HepG2 (cell line): ENCODE data around the gene ABTB2. TPM values are rescaled to one million over a fixed set of nuclear protein-coding genes. Genes with fewer than 3 reads are reported as not detected.

ENCODE experiments used
- ARNTL ChIP-seq: sonication (generic); formaldehyde crosslinking; IDR thresholded peaks from 2 replicates; pipeline ENCODE4 v1.4.0; 2020; ENCODE audit warnings: mild to moderate bottlenecking, missing genetic modification reagents
- CENPX ChIP-seq: sonication (generic); formaldehyde crosslinking; IDR thresholded peaks from 2 replicates; pipeline ENCODE4 v1.9.0; 2021; ENCODE audit warnings: mild to moderate bottlenecking, missing genetic modification reagents, moderate library complexity
- KLF11 ChIP-seq: IDR thresholded peaks from 2 replicates; pipeline ENCODE4 v1.6.1; 2016; ENCODE audit warnings: missing compliant biosample characterization
- KLF16 ChIP-seq, 2 experiments: sonication (generic) in 1 of 2; formaldehyde crosslinking in 1 of 2; IDR thresholded peaks; 2 replicates each; pipeline versions ENCODE4 v1.6.1 to v1.8.0; 2016 to 2023; ENCODE audit warnings: missing genetic modification reagents in 2 of 2, missing compliant biosample characterization in 1 of 2
- MBD4 ChIP-seq: IDR thresholded peaks from 2 replicates; pipeline ENCODE4 v1.6.1; 2012; ENCODE audit warnings: low read length, inconsistent platforms, borderline replicate concordance
- MED1 ChIP-seq: sonication (generic); formaldehyde crosslinking; IDR thresholded peaks from 2 replicates; pipeline ENCODE4 v1.4.0; 2020; ENCODE audit warnings: missing genetic modification reagents
- POLR2AphosphoS2 ChIP-seq: IDR thresholded peaks from 2 replicates; pipeline ENCODE4 v1.6.1; 2011; ENCODE audit warnings: low read depth, low read length, improper control_type of control experiment
- SUZ12 ChIP-seq: fragments of 150-350 bp; IDR thresholded peaks from 2 replicates; pipeline ENCODE4 v1.6.1; 2014; ENCODE audit warnings: low read depth, low read length
- TMF1 ChIP-seq: sonication (generic); formaldehyde crosslinking; IDR thresholded peaks from 2 replicates; pipeline ENCODE4 v1.8.1; 2022; ENCODE audit warnings: low read depth, missing genetic modification reagents
- ZKSCAN5 ChIP-seq: sonication (generic); formaldehyde crosslinking; IDR thresholded peaks from 2 replicates; pipeline ENCODE4 v1.5.1; 2020; ENCODE audit warnings: mild to moderate bottlenecking, missing genetic modification reagents
- ZNF234 ChIP-seq: sonication (generic); formaldehyde crosslinking; conservative IDR thresholded peaks from 2 replicates; pipeline ENCODE4 v1.5.1; 2020; ENCODE audit warnings: mild to moderate bottlenecking, missing genetic modification reagents
- ZNF75D ChIP-seq: sonication (generic); formaldehyde crosslinking; IDR thresholded peaks from 2 replicates; pipeline ENCODE4 v1.8.1; 2023; ENCODE audit warnings: missing genetic modification reagents, mild to moderate bottlenecking, borderline replicate concordance
- ZNF841 ChIP-seq: sonication (generic); formaldehyde crosslinking; IDR thresholded peaks from 2 replicates; pipeline ENCODE4 v1.8.1; 2023; ENCODE audit warnings: missing genetic modification reagents, borderline replicate concordance
- ZNF883 ChIP-seq: sonication (generic); formaldehyde crosslinking; IDR thresholded peaks from 2 replicates; pipeline ENCODE4 v1.5.1; 2020; ENCODE audit warnings: mild to moderate bottlenecking, missing genetic modification reagents; ENCODE audit errors: not compliant biosample characterization
- polyA plus RNA-seq, 8 experiments: library from polyadenylated mRNA; depleted of rRNA in 3 of 8; stranded (reverse) in 7 of 8; unstranded in 1 of 8; fragments of >200 nt; fragmentation: Illumina TruSeq in 4 of 8; extraction: Trizol in 4 of 8; gene quantifications; 2 replicates each; pipeline versions ENCODE4 v1.2.1 to v1.2.3, GENCODE V29; 2011 to 2016; ENCODE audit warnings: low read depth in 4 of 8, missing spikeins in 1 of 8, mixed read lengths in 1 of 8; ENCODE audit not compliant: insufficient read depth in 1 of 8
- total RNA-seq, 5 experiments: library from RNA; depleted of rRNA; stranded (reverse); fragments of >200 nt; fragmentation: Illumina TruSeq; extraction: Trizol; gene quantifications; 2 replicates each; pipeline ENCODE4 v1.2.3, GENCODE V29; 2016; ENCODE audit warnings: low read depth in 1 of 5
- TF ChIP-seq, protein P1 (sequence below): sonication (generic); formaldehyde crosslinking; IDR thresholded peaks from 2 replicates; pipeline ENCODE4 v1.5.0; 2020; ENCODE audit warnings: mild to moderate bottlenecking, missing genetic modification reagents, borderline replicate concordance
- TF ChIP-seq, protein P2 (sequence below): sonication (generic); formaldehyde crosslinking; IDR thresholded peaks from 2 replicates; pipeline ENCODE4 v1.5.0; 2020; ENCODE audit warnings: missing genetic modification reagents
- TF ChIP-seq, protein P3 (sequence below): sonication (generic); formaldehyde crosslinking; IDR thresholded peaks from 2 replicates; pipeline ENCODE4 v1.8.0; 2022; ENCODE audit warnings: missing genetic modification reagents, mild to moderate bottlenecking, moderate library complexity, borderline replicate concordance
- TF ChIP-seq, protein P4 (sequence below): sonication (generic); formaldehyde crosslinking; IDR thresholded peaks from 2 replicates; pipeline ENCODE4 v1.5.1; 2020; ENCODE audit warnings: mild to moderate bottlenecking, missing genetic modification reagents, moderate library complexity

ABTB2 gene
- total and polyA plus RNA-seq, 2 of the 13 experiments (the other 11 are each of a cell fraction or from before 2014, with no cell fraction given) = 5.1 to 15.4 TPM

DNA sequence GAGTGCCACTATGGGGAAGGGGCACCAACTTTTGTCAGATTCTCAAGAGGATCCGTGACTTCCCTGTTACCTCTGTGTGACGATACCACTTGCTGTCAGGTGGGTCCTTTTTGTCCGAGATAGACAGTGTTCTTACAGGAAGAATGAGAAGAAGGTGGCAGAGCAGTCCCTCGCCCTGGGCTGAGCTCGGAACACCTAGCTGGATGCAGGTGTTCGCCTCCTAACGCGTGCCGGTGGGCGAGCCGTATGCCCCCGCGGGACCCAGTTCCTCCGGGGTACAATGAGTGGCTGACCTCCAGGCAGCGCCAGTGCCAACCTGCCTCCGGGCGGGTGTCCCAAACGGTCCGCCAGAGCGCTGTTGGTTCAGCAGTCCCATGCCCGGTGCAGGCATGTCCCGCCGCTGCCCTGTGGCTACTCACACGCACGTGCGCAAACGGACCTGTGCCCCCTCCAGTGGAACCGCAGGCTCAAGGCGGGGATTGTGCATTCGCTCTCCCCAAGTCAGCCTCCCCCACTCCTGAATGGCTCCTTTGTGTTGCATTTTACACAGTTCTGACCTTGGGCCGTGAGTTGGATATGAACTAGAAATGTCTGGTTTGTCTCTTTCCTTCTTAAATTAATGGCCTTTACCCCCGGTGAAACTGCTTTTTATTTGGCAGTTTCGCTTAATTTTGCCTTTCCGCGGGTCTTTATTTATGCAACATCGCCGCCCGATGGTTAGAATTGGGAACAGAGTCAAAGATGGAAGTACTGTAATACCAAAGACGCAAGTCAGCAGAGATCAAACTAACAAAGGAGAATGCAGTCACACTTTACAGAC, 1.1 kb upstream of the ABTB2 start (continued):
- TF ChIP-seq, protein P1, sequence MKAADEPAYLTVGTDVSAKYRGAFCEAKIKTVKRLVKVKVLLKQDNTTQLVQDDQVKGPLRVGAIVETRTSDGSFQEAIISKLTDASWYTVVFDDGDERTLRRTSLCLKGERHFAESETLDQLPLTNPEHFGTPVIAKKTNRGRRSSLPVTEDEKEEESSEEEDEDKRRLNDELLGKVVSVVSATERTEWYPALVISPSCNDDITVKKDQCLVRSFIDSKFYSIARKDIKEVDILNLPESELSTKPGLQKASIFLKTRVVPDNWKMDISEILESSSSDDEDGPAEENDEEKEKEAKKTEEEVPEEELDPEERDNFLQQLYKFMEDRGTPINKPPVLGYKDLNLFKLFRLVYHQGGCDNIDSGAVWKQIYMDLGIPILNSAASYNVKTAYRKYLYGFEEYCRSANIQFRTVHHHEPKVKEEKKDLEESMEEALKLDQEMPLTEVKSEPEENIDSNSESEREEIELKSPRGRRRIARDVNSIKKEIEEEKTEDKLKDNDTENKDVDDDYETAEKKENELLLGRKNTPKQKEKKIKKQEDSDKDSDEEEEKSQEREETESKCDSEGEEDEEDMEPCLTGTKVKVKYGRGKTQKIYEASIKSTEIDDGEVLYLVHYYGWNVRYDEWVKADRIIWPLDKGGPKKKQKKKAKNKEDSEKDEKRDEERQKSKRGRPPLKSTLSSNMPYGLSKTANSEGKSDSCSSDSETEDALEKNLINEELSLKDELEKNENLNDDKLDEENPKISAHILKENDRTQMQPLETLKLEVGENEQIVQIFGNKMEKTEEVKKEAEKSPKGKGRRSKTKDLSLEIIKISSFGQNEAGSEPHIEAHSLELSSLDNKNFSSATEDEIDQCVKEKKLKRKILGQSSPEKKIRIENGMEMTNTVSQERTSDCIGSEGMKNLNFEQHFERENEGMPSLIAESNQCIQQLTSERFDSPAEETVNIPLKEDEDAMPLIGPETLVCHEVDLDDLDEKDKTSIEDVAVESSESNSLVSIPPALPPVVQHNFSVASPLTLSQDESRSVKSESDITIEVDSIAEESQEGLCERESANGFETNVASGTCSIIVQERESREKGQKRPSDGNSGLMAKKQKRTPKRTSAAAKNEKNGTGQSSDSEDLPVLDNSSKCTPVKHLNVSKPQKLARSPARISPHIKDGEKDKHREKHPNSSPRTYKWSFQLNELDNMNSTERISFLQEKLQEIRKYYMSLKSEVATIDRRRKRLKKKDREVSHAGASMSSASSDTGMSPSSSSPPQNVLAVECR (CRISPR knock-in tag) = peak; percentile 67; the same call in 1 of the 2 replicates
- TF ChIP-seq SUZ12 = no peak
- TF ChIP-seq, protein P2, sequence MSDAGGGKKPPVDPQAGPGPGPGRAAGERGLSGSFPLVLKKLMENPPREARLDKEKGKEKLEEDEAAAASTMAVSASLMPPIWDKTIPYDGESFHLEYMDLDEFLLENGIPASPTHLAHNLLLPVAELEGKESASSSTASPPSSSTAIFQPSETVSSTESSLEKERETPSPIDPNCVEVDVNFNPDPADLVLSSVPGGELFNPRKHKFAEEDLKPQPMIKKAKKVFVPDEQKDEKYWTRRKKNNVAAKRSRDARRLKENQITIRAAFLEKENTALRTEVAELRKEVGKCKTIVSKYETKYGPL (CRISPR knock-in tag) = no peak
- TF ChIP-seq ZNF75D = no peak
- TF ChIP-seq, protein P3, sequence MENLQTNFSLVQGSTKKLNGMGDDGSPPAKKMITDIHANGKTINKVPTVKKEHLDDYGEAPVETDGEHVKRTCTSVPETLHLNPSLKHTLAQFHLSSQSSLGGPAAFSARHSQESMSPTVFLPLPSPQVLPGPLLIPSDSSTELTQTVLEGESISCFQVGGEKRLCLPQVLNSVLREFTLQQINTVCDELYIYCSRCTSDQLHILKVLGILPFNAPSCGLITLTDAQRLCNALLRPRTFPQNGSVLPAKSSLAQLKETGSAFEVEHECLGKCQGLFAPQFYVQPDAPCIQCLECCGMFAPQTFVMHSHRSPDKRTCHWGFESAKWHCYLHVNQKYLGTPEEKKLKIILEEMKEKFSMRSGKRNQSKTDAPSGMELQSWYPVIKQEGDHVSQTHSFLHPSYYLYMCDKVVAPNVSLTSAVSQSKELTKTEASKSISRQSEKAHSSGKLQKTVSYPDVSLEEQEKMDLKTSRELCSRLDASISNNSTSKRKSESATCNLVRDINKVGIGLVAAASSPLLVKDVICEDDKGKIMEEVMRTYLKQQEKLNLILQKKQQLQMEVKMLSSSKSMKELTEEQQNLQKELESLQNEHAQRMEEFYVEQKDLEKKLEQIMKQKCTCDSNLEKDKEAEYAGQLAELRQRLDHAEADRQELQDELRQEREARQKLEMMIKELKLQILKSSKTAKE = no peak
- TF ChIP-seq MBD4 = no peak
- no peak for TF ChIP-seq ZNF883 (CRISPR knock-in tag)
- TF ChIP-seq ZKSCAN5 (CRISPR knock-in tag) = 0 out of 2 replicates have a peak, but pooled peaks have one; percentile 27
- no peak for TF ChIP-seq CENPX
- no peak for TF ChIP-seq ZNF841 (CRISPR knock-in tag)
- TF ChIP-seq, protein P4, sequence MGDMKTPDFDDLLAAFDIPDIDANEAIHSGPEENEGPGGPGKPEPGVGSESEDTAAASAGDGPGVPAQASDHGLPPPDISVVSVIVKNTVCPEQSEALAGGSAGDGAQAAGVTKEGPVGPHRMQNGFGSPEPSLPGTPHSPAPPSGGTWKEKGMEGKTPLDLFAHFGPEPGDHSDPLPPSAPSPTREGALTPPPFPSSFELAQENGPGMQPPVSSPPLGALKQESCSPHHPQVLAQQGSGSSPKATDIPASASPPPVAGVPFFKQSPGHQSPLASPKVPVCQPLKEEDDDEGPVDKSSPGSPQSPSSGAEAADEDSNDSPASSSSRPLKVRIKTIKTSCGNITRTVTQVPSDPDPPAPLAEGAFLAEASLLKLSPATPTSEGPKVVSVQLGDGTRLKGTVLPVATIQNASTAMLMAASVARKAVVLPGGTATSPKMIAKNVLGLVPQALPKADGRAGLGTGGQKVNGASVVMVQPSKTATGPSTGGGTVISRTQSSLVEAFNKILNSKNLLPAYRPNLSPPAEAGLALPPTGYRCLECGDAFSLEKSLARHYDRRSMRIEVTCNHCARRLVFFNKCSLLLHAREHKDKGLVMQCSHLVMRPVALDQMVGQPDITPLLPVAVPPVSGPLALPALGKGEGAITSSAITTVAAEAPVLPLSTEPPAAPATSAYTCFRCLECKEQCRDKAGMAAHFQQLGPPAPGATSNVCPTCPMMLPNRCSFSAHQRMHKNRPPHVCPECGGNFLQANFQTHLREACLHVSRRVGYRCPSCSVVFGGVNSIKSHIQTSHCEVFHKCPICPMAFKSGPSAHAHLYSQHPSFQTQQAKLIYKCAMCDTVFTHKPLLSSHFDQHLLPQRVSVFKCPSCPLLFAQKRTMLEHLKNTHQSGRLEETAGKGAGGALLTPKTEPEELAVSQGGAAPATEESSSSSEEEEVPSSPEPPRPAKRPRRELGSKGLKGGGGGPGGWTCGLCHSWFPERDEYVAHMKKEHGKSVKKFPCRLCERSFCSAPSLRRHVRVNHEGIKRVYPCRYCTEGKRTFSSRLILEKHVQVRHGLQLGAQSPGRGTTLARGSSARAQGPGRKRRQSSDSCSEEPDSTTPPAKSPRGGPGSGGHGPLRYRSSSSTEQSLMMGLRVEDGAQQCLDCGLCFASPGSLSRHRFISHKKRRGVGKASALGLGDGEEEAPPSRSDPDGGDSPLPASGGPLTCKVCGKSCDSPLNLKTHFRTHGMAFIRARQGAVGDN = peak; percentile 94
- no peak for TF ChIP-seq ZNF234
- TF ChIP-seq MED1 = peak; percentile 47
- no peak for TF ChIP-seq TMF1 (CRISPR knock-in tag)
- TF ChIP-seq KLF16 (CRISPR knock-in tag; IDR thresholded peaks at IDR 0.05) = 0 out of 4 replicates have a peak, but pooled peaks of 1 of the 2 experiments have one; percentile 64
- no peak for TF ChIP-seq KLF11 (CRISPR knock-in tag)
- TF ChIP-seq POLR2AphosphoS2 = no peak
- TF ChIP-seq ARNTL (CRISPR knock-in tag) = peak; percentile 38; the same call in 1 of the 2 replicates
